GM23338 (cell line): Measurements from ENCODE around the gene ASS1. TPM values are rescaled to one million over a fixed set of nuclear protein-coding genes. Genes with fewer than 3 reads are reported as not detected.

Experiments used
- ATAC-seq: fragments of 200-7000 bp; cut with Tn5 transposase; 3 replicates; pipeline ENCODE4 v1.9.1; 2020
- DNase-seq: peaks from one replicate; pipeline ENCODE4 v3.0.0-alpha.2; 2015; ENCODE audit warnings: low spot score
- H2AFZ ChIP-seq: fragments of 200-600 bp; sonication (generic); 2 replicates; pipeline ENCODE4 v1.8.0; 2016; ENCODE audit warnings: antibody characterized with exemption, mild to moderate bottlenecking, moderate library complexity
- H3F3A ChIP-seq: fragments of 200-600 bp; sonication (generic); replicated peaks from 2 replicates; pipeline ENCODE4 v1.8.0; 2017; ENCODE audit warnings: antibody characterized with exemption, mixed run types, low read depth
- H3K27ac ChIP-seq: fragments of 200-600 bp; sonication (generic); 2 replicates; pipeline ENCODE4 v1.6.1; 2016; ENCODE audit warnings: low read depth
- H3K27me3 ChIP-seq: fragments of 200-600 bp; sonication (generic); 2 replicates; pipeline ENCODE4 v1.8.0; 2016; ENCODE audit warnings: mild to moderate bottlenecking, mixed run types, moderate library complexity; ENCODE audit not compliant: insufficient read depth
- H3K36me3 ChIP-seq: fragments of 200-600 bp; sonication (generic); 2 replicates; pipeline ENCODE4 v1.8.0; 2016; ENCODE audit warnings: mild to moderate bottlenecking; ENCODE audit not compliant: insufficient read depth
- H3K4me1 ChIP-seq: fragments of 200-600 bp; sonication (generic); 2 replicates; pipeline ENCODE4 v1.8.0; 2016; ENCODE audit warnings: mild to moderate bottlenecking, moderate library complexity; ENCODE audit not compliant: insufficient read depth
- H3K4me2 ChIP-seq: fragments of 200-600 bp; sonication (generic); 2 replicates; pipeline ENCODE4 v1.7.1; 2017; ENCODE audit warnings: mixed run types
- H3K4me3 ChIP-seq: fragments of 200-600 bp; sonication (generic); 2 replicates; pipeline ENCODE4 v1.6.1; 2016; ENCODE audit warnings: mixed run types
- H3K79me2 ChIP-seq: fragments of 200-600 bp; sonication (generic); replicated peaks from 2 replicates; pipeline ENCODE4 v1.8.0; 2017; ENCODE audit warnings: mild to moderate bottlenecking; ENCODE audit not compliant: insufficient read depth
- H3K9me2 ChIP-seq: fragments of 200-600 bp; sonication (generic); 2 replicates; pipeline ENCODE4 v1.8.0; 2017; ENCODE audit not compliant: insufficient read depth
- H4K20me1 ChIP-seq: fragments of 200-600 bp; sonication (generic); replicated peaks from 2 replicates; pipeline ENCODE4 v1.8.0; 2017; ENCODE audit warnings: mild to moderate bottlenecking; ENCODE audit not compliant: insufficient read depth
- H3K27ac Mint-ChIP-seq: 2 replicates; pipeline ENCODE4 v1.8.0; 2020; ENCODE audit warnings: inconsistent platforms, mild to moderate bottlenecking, moderate library complexity, mixed read lengths
- H3K27me3 Mint-ChIP-seq: 3 replicates; pipeline ENCODE4 v1.8.0; 2022; ENCODE audit warnings: low read depth, mild to moderate bottlenecking, moderate library complexity, mixed read lengths, inconsistent platforms; ENCODE audit not compliant: insufficient read depth, poor library complexity
- H3K36me3 Mint-ChIP-seq: 3 replicates; pipeline ENCODE4 v1.8.0; 2021; ENCODE audit warnings: low read depth, mild to moderate bottlenecking, inconsistent platforms, moderate library complexity, mixed read lengths
- H3K4me1 Mint-ChIP-seq: 3 replicates; pipeline ENCODE4 v1.8.0; 2020; ENCODE audit warnings: mild to moderate bottlenecking, inconsistent platforms, mixed read lengths
- H3K4me3 Mint-ChIP-seq: 3 replicates; pipeline ENCODE4 v1.8.0; 2021; ENCODE audit warnings: moderate library complexity, mild to moderate bottlenecking, inconsistent platforms, mixed read lengths
- H3K9me3 Mint-ChIP-seq: 3 replicates; pipeline ENCODE4 v1.8.0; 2020; ENCODE audit warnings: moderate library complexity, mild to moderate bottlenecking, inconsistent platforms, mixed read lengths
- CREB1 ChIP-seq: fragments of 250-450 bp; sonication (Bioruptor Pico); IDR thresholded peaks from 2 replicates; pipeline ENCODE4 v1.5.0; 2020; ENCODE audit warnings: low read depth, mild to moderate bottlenecking, moderate library complexity
- EZH2 ChIP-seq: fragments of 200-600 bp; sonication (generic); IDR thresholded peaks from one replicate; pipeline ENCODE4 v1.8.0; 2017; ENCODE audit warnings: antibody characterized with exemption, mild to moderate bottlenecking, low read depth; ENCODE audit not compliant: unreplicated experiment
- EZH2phosphoT487 ChIP-seq: fragments of 200-600 bp; sonication (generic); IDR thresholded peaks from one replicate; pipeline ENCODE4 v1.8.1; 2018; ENCODE audit warnings: antibody characterized with exemption; ENCODE audit not compliant: unreplicated experiment
- JUNB ChIP-seq: IDR thresholded peaks from one replicate; pipeline ENCODE4 v1.6.1; 2016; ENCODE audit warnings: antibody characterized with exemption; ENCODE audit not compliant: unreplicated experiment
- NANOG ChIP-seq: IDR thresholded peaks from 2 replicates; pipeline ENCODE4 v1.6.1; 2016; ENCODE audit warnings: antibody characterized with exemption, borderline replicate concordance
- POLR2AphosphoS5 ChIP-seq: IDR thresholded peaks from 2 replicates; pipeline ENCODE4 v1.6.1; 2016; ENCODE audit warnings: antibody characterized with exemption, low read depth
- REST ChIP-seq: IDR thresholded peaks from one replicate; pipeline ENCODE4 v1.6.1; 2018; ENCODE audit warnings: antibody characterized with exemption; ENCODE audit not compliant: unreplicated experiment
- STAT1 ChIP-seq: IDR thresholded peaks from one replicate; pipeline ENCODE4 v1.6.1; 2016; ENCODE audit warnings: antibody characterized with exemption; ENCODE audit not compliant: unreplicated experiment
- ZNF114 ChIP-seq: fragments of 250-450 bp; sonication (Bioruptor Pico); IDR thresholded peaks from 2 replicates; pipeline ENCODE4 v1.5.0; 2020; ENCODE audit warnings: mild to moderate bottlenecking, moderate library complexity
- ZNF331 ChIP-seq: fragments of 250-450 bp; sonication (Bioruptor Pico); IDR thresholded peaks from 2 replicates; pipeline ENCODE4 v1.5.0; 2020; ENCODE audit warnings: low read depth, mild to moderate bottlenecking, moderate library complexity
- ZNF462 ChIP-seq: fragments of 250-450 bp; sonication (Bioruptor Pico); IDR thresholded peaks from 2 replicates; pipeline ENCODE4 v1.5.0; 2020; ENCODE audit warnings: mild to moderate bottlenecking, moderate library complexity
- polyA plus RNA-seq: library from polyadenylated mRNA; unstranded; fragments of >200 nt; fragmentation: Nextera tagmentation; extraction: Ambion mirVana; gene quantifications from 2 replicates; pipeline ENCODE4 v1.2.1, GENCODE V29; 2016
- total RNA-seq: library from RNA; depleted of rRNA; stranded (reverse); fragments of >200 nt; shearing (Covaris generic); gene quantifications from 2 replicates; pipeline ENCODE4 v1.2.3, GENCODE V29; 2014
- TF ChIP-seq, protein P1 (sequence below), 2 experiments: fragments of 200-600 bp in 1 of 2; sonication (generic) in 1 of 2; conservative IDR thresholded peaks; 2 replicates each; pipeline versions ENCODE4 v1.5.1 to v1.6.1; 2016 to 2017; ENCODE audit warnings: antibody characterized with exemption in 2 of 2, low read depth in 2 of 2, mild to moderate bottlenecking in 2 of 2, moderate library complexity in 1 of 2
- TF ChIP-seq, protein P2 (sequence below): IDR thresholded peaks from 2 replicates; pipeline ENCODE4 v1.6.1; 2016; ENCODE audit warnings: antibody characterized with exemption

ASS1 gene
- total and polyA plus RNA-seq, 2 experiments from 2014 or later: 65.8 to 103 TPM

DNA sequence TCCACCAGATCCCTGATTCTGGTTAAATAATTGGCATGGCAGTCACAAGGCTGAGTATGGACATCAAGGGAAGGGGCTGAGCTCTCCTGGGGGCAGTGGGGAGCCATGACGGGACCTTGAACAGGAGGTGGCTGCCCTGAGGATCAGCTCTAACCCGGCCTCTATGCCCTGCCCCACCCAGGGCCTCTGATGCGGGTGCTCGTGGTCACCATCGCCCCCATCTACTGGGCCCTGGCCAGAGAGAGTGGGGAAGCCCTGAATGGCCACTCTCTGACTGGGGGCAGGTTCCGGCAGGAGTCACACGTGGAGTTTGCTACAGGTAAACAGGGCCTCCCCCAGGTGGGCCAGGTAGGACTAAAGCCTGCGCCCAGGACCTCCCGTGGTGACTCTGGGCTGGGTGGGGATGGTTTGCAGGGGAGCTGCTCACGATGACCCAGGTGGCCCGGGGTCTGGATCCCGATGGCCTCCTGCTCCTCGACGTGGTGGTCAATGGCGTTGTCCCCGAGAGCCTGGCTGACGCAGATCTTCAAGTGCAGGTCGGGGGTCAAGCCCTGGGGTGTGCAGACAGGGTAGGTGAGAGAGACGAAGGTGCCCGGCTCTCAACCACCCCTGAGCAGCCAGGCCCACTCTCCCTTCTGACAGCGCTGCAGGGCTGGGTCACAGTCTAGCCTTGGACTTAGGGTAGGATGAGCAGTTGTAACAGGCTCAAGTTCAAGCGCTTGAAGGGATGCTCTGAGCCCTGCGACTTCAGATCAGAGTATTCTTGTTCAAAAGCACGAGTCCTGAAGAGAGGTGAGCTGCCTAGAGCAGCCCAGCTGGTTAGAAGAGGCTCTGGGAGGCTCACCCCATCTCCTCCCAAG, 19.9 kb upstream of the ASS1 start:
- Mint-ChIP-seq H3K9me3 (no peaks in the 10 kb centered on the region), H3K4me1 (peaks cover 28% of the 10 kb centered on the region), H3K27me3 (peaks cover 3% of the 10 kb centered on the region), H3K36me3 (peaks cover 2% of the 10 kb centered on the region; the same call in 1 of the 3 replicates), H3K4me3 (no peak overlapping the region), H3K27ac (no peak overlapping the region)
- no peaks in the 10 kb centered on the region for H3K27me3 ChIP-seq
- no peaks in the 10 kb centered on the region for H3F3A ChIP-seq
- H3K4me3 ChIP-seq: no peak overlapping the region
- TF ChIP-seq REST (no peak), POLR2AphosphoS5 (no peak), ZNF114 (CRISPR knock-in tag) (no peak), JUNB (no peak), CREB1 (no peak), STAT1 (no peak), ZNF462 (CRISPR knock-in tag) (no peak), EZH2phosphoT487 (no peak), ZNF331 (no peak), EZH2 (no peak), NANOG (no peak)
- TF ChIP-seq, protein P1, sequence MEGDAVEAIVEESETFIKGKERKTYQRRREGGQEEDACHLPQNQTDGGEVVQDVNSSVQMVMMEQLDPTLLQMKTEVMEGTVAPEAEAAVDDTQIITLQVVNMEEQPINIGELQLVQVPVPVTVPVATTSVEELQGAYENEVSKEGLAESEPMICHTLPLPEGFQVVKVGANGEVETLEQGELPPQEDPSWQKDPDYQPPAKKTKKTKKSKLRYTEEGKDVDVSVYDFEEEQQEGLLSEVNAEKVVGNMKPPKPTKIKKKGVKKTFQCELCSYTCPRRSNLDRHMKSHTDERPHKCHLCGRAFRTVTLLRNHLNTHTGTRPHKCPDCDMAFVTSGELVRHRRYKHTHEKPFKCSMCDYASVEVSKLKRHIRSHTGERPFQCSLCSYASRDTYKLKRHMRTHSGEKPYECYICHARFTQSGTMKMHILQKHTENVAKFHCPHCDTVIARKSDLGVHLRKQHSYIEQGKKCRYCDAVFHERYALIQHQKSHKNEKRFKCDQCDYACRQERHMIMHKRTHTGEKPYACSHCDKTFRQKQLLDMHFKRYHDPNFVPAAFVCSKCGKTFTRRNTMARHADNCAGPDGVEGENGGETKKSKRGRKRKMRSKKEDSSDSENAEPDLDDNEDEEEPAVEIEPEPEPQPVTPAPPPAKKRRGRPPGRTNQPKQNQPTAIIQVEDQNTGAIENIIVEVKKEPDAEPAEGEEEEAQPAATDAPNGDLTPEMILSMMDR (conservative IDR thresholded peaks at IDR 0.05; ENCODE audit: low read depth in 2 of 2): no peak
- TF ChIP-seq, protein P2, sequence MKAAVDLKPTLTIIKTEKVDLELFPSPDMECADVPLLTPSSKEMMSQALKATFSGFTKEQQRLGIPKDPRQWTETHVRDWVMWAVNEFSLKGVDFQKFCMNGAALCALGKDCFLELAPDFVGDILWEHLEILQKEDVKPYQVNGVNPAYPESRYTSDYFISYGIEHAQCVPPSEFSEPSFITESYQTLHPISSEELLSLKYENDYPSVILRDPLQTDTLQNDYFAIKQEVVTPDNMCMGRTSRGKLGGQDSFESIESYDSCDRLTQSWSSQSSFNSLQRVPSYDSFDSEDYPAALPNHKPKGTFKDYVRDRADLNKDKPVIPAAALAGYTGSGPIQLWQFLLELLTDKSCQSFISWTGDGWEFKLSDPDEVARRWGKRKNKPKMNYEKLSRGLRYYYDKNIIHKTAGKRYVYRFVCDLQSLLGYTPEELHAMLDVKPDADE: no peak
- no peaks in the 10 kb centered on the region for H3K36me3 ChIP-seq
- H3K4me2 ChIP-seq: no peak overlapping the region
- no peaks in the 10 kb centered on the region for H3K79me2 ChIP-seq
- no peak overlapping the region for H3K27ac ChIP-seq
- no peaks in the 10 kb centered on the region for H4K20me1 ChIP-seq
- ATAC-seq (no peak), DNase-seq (no peak)
- no peak overlapping the region for H2AFZ ChIP-seq
- H3K9me2 ChIP-seq: no peaks in the 10 kb centered on the region
- peaks cover 7% of the 10 kb centered on the region; the same call in 1 of the 2 replicates for H3K4me1 ChIP-seq
